Measurements from ENCODE around the gene OPN1MW2.
"Not testable (repeated sequence)": the region's sequence is repeated elsewhere in the genome, so short reads cannot be mapped to it uniquely, and the experiment has no call there.

OPN1MW2 gene

GRCh38 chrX:154219456-154219855, at the start of gene OPN1MW2:
TSS of gene OPN1MW2 (plus strand) at chrX:154219756. CDS start at chrX:154219816, 60 bp downstream.
- in situ Hi-C loops (cut with HindIII; ENCODE audit: low sequenced_read_pairs), result not testable (repeated sequence)

- in situ Hi-C loops (cut with HindIII; ENCODE audit: low sequenced_read_pairs), result not testable (repeated sequence)
Observed at GRCh38 chrX:154172535-154172943, 47.0 kb upstream of the OPN1MW2 start.

GRCh38 chrX:154174356-154174755, 45.2 kb upstream of the OPN1MW2 start:
- in situ Hi-C loops (cut with HindIII; ENCODE audit: low sequenced_read_pairs), result not testable (repeated sequence)

- in situ Hi-C loops (cut with HindIII; ENCODE audit: low sequenced_read_pairs), result not testable (repeated sequence)
Observed at GRCh38 chrX:154182296-154182695, 37.3 kb upstream of the OPN1MW2 start, which contains the start of gene OPN1MW. TSS of gene OPN1MW (plus strand) at chrX:154182596. CDS start at chrX:154182678, 82 bp downstream.

GRCh38 chrX:154183794-154184193, 35.8 kb upstream of the OPN1MW2 start:
- in situ Hi-C loops (cut with HindIII; ENCODE audit: low sequenced_read_pairs), result not testable (repeated sequence)

GRCh38 chrX:154192846-154193245, 26.7 kb upstream of the OPN1MW2 start:
- in situ Hi-C loops (cut with HindIII; ENCODE audit: low sequenced_read_pairs), result not testable (repeated sequence)

GRCh38 chrX:154194316-154194715, 25.2 kb upstream of the OPN1MW2 start:
- in situ Hi-C loops (cut with HindIII; ENCODE audit: low sequenced_read_pairs), result not testable (repeated sequence)

- in situ Hi-C loops (cut with HindIII; ENCODE audit: low sequenced_read_pairs), result not testable (repeated sequence)
Observed at GRCh38 chrX:154196466-154196865, 23.1 kb upstream of the OPN1MW2 start.

GRCh38 chrX:154209670-154210418, 9.7 kb upstream of the OPN1MW2 start:
- in situ Hi-C loops (cut with HindIII; ENCODE audit: low sequenced_read_pairs), result not testable (repeated sequence)

- in situ Hi-C loops (cut with HindIII; ENCODE audit: low sequenced_read_pairs), result not testable (repeated sequence)
Observed at GRCh38 chrX:154211057-154211456, 8.5 kb upstream of the OPN1MW2 start.

- in situ Hi-C loops (cut with HindIII; ENCODE audit: low sequenced_read_pairs), result not testable (repeated sequence)
Observed at GRCh38 chrX:154211499-154211898, 8.1 kb upstream of the OPN1MW2 start.

- in situ Hi-C loops (cut with HindIII; ENCODE audit: low sequenced_read_pairs), result not testable (repeated sequence)
Observed at GRCh38 chrX:154225292-154225691, 5.7 kb downstream of the OPN1MW2 start.

GRCh38 chrX:154226706-154227105, 7.2 kb downstream of the OPN1MW2 start:
- in situ Hi-C loops (cut with HindIII; ENCODE audit: low sequenced_read_pairs), result not testable (repeated sequence)

GRCh38 chrX:154231443-154231842, 11.9 kb downstream of the OPN1MW2 start:
- in situ Hi-C loops (cut with HindIII; ENCODE audit: low sequenced_read_pairs), result not testable (repeated sequence)

- in situ Hi-C loops (cut with HindIII; ENCODE audit: low sequenced_read_pairs), result not testable (repeated sequence)
Observed at GRCh38 chrX:154233620-154234019, 14.1 kb downstream of the OPN1MW2 start.

- in situ Hi-C loops (cut with HindIII; ENCODE audit: low sequenced_read_pairs), result not testable (repeated sequence)
Observed at GRCh38 chrX:154238939-154239559, 19.5 kb downstream of the OPN1MW2 start.

GRCh38 chrX:154239982-154240503, 20.5 kb downstream of the OPN1MW2 start:
- in situ Hi-C loops (cut with HindIII; ENCODE audit: low sequenced_read_pairs), result not testable (repeated sequence)

GRCh38 chrX:154247377-154248045, 28.0 kb downstream of the OPN1MW2 start:
- in situ Hi-C loops (cut with HindIII; ENCODE audit: low sequenced_read_pairs), result not testable (repeated sequence)

GRCh38 chrX:154248076-154248475, 28.5 kb downstream of the OPN1MW2 start:
- in situ Hi-C loops (cut with HindIII; ENCODE audit: low sequenced_read_pairs), result not testable (repeated sequence)

- in situ Hi-C loops (cut with HindIII; ENCODE audit: low sequenced_read_pairs), result not testable (repeated sequence)
Observed at GRCh38 chrX:154257282-154257681, 37.7 kb downstream of the OPN1MW2 start, which contains the start of gene OPN1MW3. TSS of gene OPN1MW3 (plus strand) at chrX:154257582. CDS start at chrX:154257620, 38 bp downstream.

GRCh38 chrX:154258711-154259110, 39.2 kb downstream of the OPN1MW2 start:
- in situ Hi-C loops (cut with HindIII; ENCODE audit: low sequenced_read_pairs), result not testable (repeated sequence)
